ENCODE results near the gene SPEM2. TPM values are rescaled to one million over a fixed set of nuclear protein-coding genes. Genes with fewer than 3 reads are reported as not detected.
A peak's percentile ranks its signal among the peaks of the same experiment; 100 is the strongest.

Gene SPEM2
- total and polyA plus RNA-seq, 2 of the 8 experiments (the other 6 are each of a cell fraction or from before 2014, with no cell fraction given), result 0.03 TPM; not detected in 1

DNA sequence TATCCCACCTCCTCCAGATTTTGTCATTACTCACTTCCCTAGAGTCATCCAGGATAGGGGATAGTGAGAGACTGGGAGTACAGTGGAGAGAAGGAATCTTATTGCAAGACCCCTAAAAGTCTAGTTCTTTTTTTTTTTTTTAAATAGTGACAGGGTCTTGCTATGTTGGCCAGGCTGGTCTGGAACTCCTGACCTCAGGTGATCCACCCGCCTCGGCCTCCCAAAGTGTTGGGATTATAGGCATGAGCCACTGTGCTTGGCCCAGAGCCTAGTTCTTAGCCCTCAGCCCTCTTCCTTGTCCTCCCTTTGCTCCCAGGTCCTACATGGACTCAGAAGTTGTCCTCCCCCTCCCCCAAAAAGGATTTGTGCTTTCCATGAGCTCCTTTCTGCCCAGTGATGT lies 16.7 kb downstream of the SPEM2 start:
- H2BK5ac ChIP-seq (ENCODE audit: low read depth, low read length), result no peak overlapping the region
- no peak overlapping the region for H4K8ac ChIP-seq (ENCODE audit: extremely low read depth, insufficient read depth, low read length)
- WGBS, 2 experiments (ENCODE audit: extremely low coverage in 1 of 2, insufficient coverage in 1 of 2, insufficient read length in 1 of 2, insufficient replicate concordance in 2 of 2, low coverage in 1 of 2, low lambda C conversion rate in 2 of 2, missing lambda C conversion rate in 1 of 2), result 95% methylated on average over 2 of the region's 2 CpGs; no CpG with 5 or more reads in 1 of the 2 experiments
- no peak overlapping the region for H3K9ac ChIP-seq (replicated peaks in 1 of 4; ENCODE audit: extremely low read depth in 1 of 4, low read depth in 3 of 4, low read length in 3 of 4)
- H2BK15ac ChIP-seq (ENCODE audit: low read length), result peak overlapping the region; percentile 97; the same call in 1 of the 2 replicates
- H3K27me3 ChIP-seq (replicated peaks in 1 of 4; ENCODE audit: control insufficient read depth in 3 of 4, extremely low read depth in 1 of 4, insufficient read depth in 3 of 4, low read length in 3 of 4), result peaks cover 2 to 18% (median 15%) of the 10 kb centered on the region in 4 experiments
- peaks cover 3 to 27% (median 18%) of the 10 kb centered on the region in 4 experiments for H3K4me1 ChIP-seq (replicated peaks in 1 of 4; ENCODE audit: control insufficient read depth in 3 of 4, insufficient read depth in 4 of 4, low read length in 3 of 4)
- H2BK20ac ChIP-seq (ENCODE audit: low read length), result no peak overlapping the region
- no peak overlapping the region for H3K14ac ChIP-seq (ENCODE audit: insufficient read length)
- no peaks in the 10 kb centered on the region for H3K9me3 ChIP-seq (ENCODE audit: insufficient read depth in 2 of 2, low read depth in 1 of 2, low read length in 1 of 2)
- no peak overlapping the region for H2AK5ac ChIP-seq (ENCODE audit: low read depth, low read length)
- no peak overlapping the region for H2AFZ ChIP-seq (ENCODE audit: low read length)
- H2BK12ac ChIP-seq (ENCODE audit: low read depth, low read length), result peak overlapping the region; percentile 60; the same call in 1 of the 2 replicates
- no peak overlapping the region for H3K23ac ChIP-seq (ENCODE audit: insufficient read length)
- no peak overlapping the region for H4K5ac ChIP-seq (ENCODE audit: insufficient read length, low read depth, low read length)
- no peaks in the 10 kb centered on the region for H3K36me3 ChIP-seq (ENCODE audit: control insufficient read depth in 2 of 4, insufficient read depth in 4 of 4, low read length in 3 of 4)
- H4K20me1 ChIP-seq (replicated peaks in 1 of 2; ENCODE audit: control insufficient read depth in 1 of 2, insufficient read depth in 2 of 2, low read length in 2 of 2), result no peaks in the 10 kb centered on the region
- H3K27ac ChIP-seq (ENCODE audit: low read depth, low read length), result no peak overlapping the region
- H3K4ac ChIP-seq (replicated peaks; ENCODE audit: insufficient read length, low read depth, low read length), result no peak overlapping the region
- peak overlapping the region in 1 of 2 experiments; percentile 91; a peak in 1 of 4 replicates for H3K4me2 ChIP-seq (ENCODE audit: insufficient read depth in 1 of 2, low read depth in 2 of 2, low read length in 2 of 2)
- no peak overlapping the region for H3K4me3 ChIP-seq (ENCODE audit: extremely low read depth in 1 of 4, insufficient read depth in 2 of 4, low read depth in 3 of 4, low read length in 4 of 4)
- no peaks in the 10 kb centered on the region for H3K79me1 ChIP-seq (ENCODE audit: low read depth, low read length)
- no peak overlapping the region for H3K56ac ChIP-seq (replicated peaks; ENCODE audit: insufficient read length, low read depth, low read length)
- no peak overlapping the region for H2BK120ac ChIP-seq (replicated peaks; ENCODE audit: low read depth, low read length)
- no peak overlapping the region for H4K91ac ChIP-seq (replicated peaks; ENCODE audit: insufficient read length, low read length)
- H3K79me2 ChIP-seq (ENCODE audit: control insufficient read depth in 1 of 2, insufficient read depth in 2 of 2, low read length in 2 of 2), result no peaks in the 10 kb centered on the region
- peaks cover 26% of the 10 kb centered on the region; the same call in 1 of the 2 replicates for H3K23me2 ChIP-seq (ENCODE audit: low read depth, low read length)
- ChIA-PET POLR2A (ENCODE audit: partially characterized antibody) (interaction anchor here (0.9 to 15.5 kb wide), 10 partner anchors 11 to 245 kb away, joined by 3 to 339 read pairs (median 4); partner anchors contain the start of genes POLR2A, SLC35G6, TMEM256 and TP53), CTCF (ENCODE audit: partially characterized antibody) (interaction anchor here (0.6 to 5.4 kb wide), 11 partner anchors 9 to 129 kb away, joined by 3 to 26 read pairs (median 4); partner anchors contain the start of genes NEURL4, NLGN2, TMEM95 and ZBTB4)
- H3K18ac ChIP-seq (ENCODE audit: extremely low read depth, low read length), result no peak overlapping the region
- DNase-seq (ENCODE audit: low read depth in 1 of 2, low spot score in 2 of 2) (no peak), FAIRE-seq (no peak)
- TF ChIP-seq TCF12 (IDR thresholded peaks at IDR 0.05; ENCODE audit: low read depth, low read length) (no peak), KDM1A (IDR thresholded peaks at IDR 0.05; ENCODE audit: borderline replicate concordance, low read length) (no peak), SUZ12 (IDR thresholded peaks at IDR 0.05; ENCODE audit: low read length) (no peak), EP300 (IDR thresholded peaks at IDR 0.05; ENCODE audit: borderline replicate concordance in 1 of 2, low read depth in 2 of 2, low read length in 2 of 2) (no peak)

Measured in H1 (cell line).